GM21528 (cell line): ENCODE measurements around the gene MYO9B.

Experiments
- ATAC-seq: cut with Tn5 transposase; IDR thresholded peaks from one replicate; pipeline ENCODE4 v1.9.1; 2021; ENCODE audit warnings: mild to moderate bottlenecking, moderate library complexity; ENCODE audit not compliant: unreplicated experiment, low FRiP score

MYO9B gene

GRCh38 chr19:17256130-17256529, 180.6 kb downstream of the MYO9B start:
- no peak for ATAC-seq

- ATAC-seq, result no peak
Measured at GRCh38 chr19:17259118-17259780, 183.7 kb downstream of the MYO9B start.

DNA sequence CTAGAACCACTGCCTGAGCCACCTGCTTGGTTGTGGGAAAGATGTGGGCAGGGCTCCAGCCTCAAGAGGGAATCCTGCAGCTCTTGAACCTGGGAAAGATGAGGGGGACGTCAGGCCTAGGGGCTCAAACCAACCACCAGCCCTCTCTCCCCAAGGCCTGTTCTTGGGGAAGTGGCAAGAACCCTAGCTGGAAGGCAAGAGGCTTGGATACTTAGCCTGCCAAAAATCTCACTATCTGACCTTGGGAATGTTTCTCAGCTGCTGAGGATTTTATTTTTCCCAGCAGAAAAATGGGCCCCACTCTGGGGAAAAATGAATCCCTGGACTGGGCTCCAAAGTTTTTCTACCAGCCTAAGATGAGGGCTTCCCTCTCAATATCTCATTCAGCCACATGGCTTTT, 184.4 kb downstream of the MYO9B start:
- ATAC-seq, result no peak

GRCh38 chr19:17260842-17261325, 185.3 kb downstream of the MYO9B start:
- ATAC-seq, result peak; percentile 54

GRCh38 chr19:17262557-17262956, 187.0 kb downstream of the MYO9B start:
- ATAC-seq, result no peak
